GM12892 (cell line): ENCODE data around the gene DRAP1.

Experiments
- POLR2A ChIP-seq: IDR thresholded peaks from 2 replicates; pipeline ENCODE4 v1.6.1; 2011; ENCODE audit warnings: low read depth, low read length, control low read depth
- POLR2AphosphoS5 ChIP-seq: IDR thresholded peaks from 2 replicates; pipeline ENCODE4 v1.6.1; 2011; ENCODE audit warnings: low read depth, low read length, control low read depth

GRCh38 chr11:65968600-65969482 is 49.6 kb downstream of the DRAP1 start:
- TF ChIP-seq POLR2A (no peak), POLR2AphosphoS5 (no peak)
